NB4 (cell line): ENCODE data around the gene MYO7A.

Source experiments
- CTCF ChIP-seq: IDR thresholded peaks from one replicate; pipeline ENCODE4 v1.5.1; 2012; ENCODE audit warnings: low read depth, low read length
- MAX ChIP-seq: IDR thresholded peaks from 2 replicates; pipeline ENCODE4 v1.6.1; 2011; ENCODE audit warnings: low read depth, low read length
- MYC ChIP-seq: IDR thresholded peaks from 2 replicates; pipeline ENCODE4 v1.6.1; 2011; ENCODE audit warnings: low read depth, low read length
- POLR2A ChIP-seq: IDR thresholded peaks from 2 replicates; pipeline ENCODE4 v1.6.1; 2011; ENCODE audit warnings: mild to moderate bottlenecking; ENCODE audit not compliant: insufficient read length; ENCODE audit errors: extremely low read depth

- TF ChIP-seq CTCF, result no peak
- TF ChIP-seq MYC, result no peak
- TF ChIP-seq MAX, result no peak
- no peak for TF ChIP-seq POLR2A
Observed at GRCh38 chr11:77084581-77085191, 43.4 kb upstream of the MYO7A start.
